Central memory CD8-positive, alpha-beta T cell (primary cell): ENCODE measurements around the gene FARP1.
A peak's percentile ranks its signal among the peaks of the same experiment; 100 is the strongest.

ENCODE experiments used
- ATAC-seq: fragments of 150-1000 bp; cut with Tn5 transposase; replicated peaks from 2 replicates; pipeline ENCODE4 v1.10.0; 2022; ENCODE audit warnings: mild to moderate bottlenecking, moderate FRiP score, moderate number of reproducible peaks; ENCODE audit not compliant: poor library complexity, severe bottlenecking; ENCODE audit errors: extremely low read depth
- DNase-seq, 2 donors: peaks; one replicate each; pipeline ENCODE4 v3.0.0; 2021; ENCODE audit warnings: low spot score in 2 of 2
- H3K27ac Mint-ChIP-seq: one replicate; pipeline ENCODE4 v1.8.0; 2022; ENCODE audit warnings: low read depth, mild to moderate bottlenecking, moderate library complexity, mixed read lengths
- H3K27me3 Mint-ChIP-seq: one replicate; pipeline ENCODE4 v1.8.0; 2022; ENCODE audit warnings: mixed read lengths
- H3K36me3 Mint-ChIP-seq: one replicate; pipeline ENCODE4 v1.8.0; 2022; ENCODE audit warnings: mild to moderate bottlenecking, moderate library complexity, mixed read lengths; ENCODE audit not compliant: insufficient read depth
- H3K4me1 Mint-ChIP-seq: one replicate; pipeline ENCODE4 v1.8.0; 2022; ENCODE audit warnings: mixed read lengths
- H3K4me3 Mint-ChIP-seq: one replicate; pipeline ENCODE4 v1.8.0; 2022; ENCODE audit warnings: mild to moderate bottlenecking, moderate library complexity, mixed read lengths
- H3K9me3 Mint-ChIP-seq: one replicate; pipeline ENCODE4 v1.8.0; 2022; ENCODE audit warnings: mixed read lengths

The FARP1 gene

DNA sequence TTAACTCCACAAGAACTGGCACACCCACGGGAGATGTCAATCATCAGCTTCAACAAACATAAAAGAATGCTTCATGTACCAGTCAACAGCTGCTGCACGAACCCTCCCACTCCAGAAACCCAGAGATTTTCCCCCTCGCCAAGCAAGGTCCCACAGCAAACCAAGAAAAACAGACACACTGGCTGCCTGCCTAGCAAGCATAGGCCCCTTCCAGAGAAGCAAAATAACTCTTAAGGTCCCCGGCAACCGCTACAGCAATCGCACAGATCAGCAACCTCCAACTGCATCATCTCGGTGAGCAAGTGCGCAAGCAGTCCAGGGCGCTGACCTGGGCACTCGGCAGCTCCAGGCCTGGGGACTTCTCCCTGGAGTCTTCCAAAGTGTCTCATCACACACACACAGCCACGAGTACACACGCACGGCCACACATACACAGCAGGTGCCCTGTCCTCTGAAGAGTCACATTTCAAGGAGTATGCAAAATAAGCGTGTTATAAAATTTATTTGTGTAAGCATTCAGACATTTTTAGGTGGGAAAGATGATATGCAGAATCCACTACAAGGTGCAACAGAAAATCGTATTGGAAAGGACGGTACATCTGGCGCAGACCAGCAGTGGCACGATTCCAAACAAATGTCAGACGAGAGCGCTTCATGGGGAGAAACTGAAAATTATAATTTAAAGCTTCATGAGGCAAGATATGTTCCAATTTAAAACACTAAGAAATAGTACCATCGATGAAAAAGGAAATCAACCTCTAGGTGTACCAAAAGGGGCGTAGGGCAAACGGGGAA lies 309.0 kb downstream of the FARP1 start:
- Mint-ChIP-seq H3K4me3 (no peak overlapping the region), H3K27me3 (no peaks in the 10 kb centered on the region), H3K27ac (peak overlapping the region; percentile 49), H3K4me1 (peaks cover 12% of the 10 kb centered on the region), H3K36me3 (peaks cover 45% of the 10 kb centered on the region), H3K9me3 (no peaks in the 10 kb centered on the region)
- ATAC-seq: no peak
- no peak for DNase-seq

DNA sequence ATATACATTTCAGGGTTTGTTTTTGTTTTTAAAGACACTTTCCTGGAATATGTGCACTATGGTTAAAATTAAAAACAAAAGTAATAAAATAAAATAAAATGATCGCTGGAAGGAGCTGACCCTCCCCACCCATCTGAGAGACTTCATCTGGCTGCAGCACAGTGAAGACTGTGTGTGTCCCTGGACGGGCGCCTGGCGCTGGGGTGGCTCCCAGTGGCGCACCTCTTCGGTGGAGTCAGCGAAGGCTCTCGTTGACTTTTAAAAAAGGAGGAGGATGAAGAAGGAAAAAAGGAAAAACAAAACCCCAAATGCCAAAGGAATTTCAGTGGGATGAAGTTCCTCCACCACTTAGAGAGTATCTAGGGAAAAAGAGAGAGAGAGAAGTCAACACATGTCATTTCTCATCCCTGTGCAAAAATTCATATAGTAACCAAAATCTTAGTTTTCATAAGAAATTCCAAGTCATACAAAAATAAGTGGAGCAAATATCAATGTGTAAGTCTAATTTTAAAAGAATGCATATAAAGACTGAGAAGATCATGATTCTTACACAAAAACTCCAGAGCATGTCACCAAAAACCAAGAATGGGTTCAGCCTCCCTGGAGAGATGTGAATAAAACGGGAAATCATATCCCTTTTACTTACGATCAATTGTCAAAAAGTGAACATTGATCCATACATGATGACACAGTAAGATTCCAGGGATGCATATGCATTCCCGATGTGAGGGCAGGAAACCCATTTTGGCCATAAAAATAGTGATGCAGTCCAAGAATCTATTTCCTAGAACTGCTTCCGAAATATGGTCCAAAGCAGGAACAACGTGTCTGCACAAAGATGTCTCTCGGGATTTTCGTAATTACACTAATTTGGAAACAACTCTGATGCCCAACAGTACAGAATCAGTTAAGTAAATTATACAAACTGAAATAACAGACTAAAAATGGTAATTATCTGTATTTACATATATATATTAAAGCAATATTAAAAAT lies 310.3 kb downstream of the FARP1 start:
- Mint-ChIP-seq H3K27me3 (no peaks in the 10 kb centered on the region), H3K27ac (no peak overlapping the region), H3K4me3 (no peak overlapping the region), H3K36me3 (peaks cover 49% of the 10 kb centered on the region), H3K4me1 (peaks cover 12% of the 10 kb centered on the region), H3K9me3 (no peaks in the 10 kb centered on the region)
- no peak for DNase-seq
- ATAC-seq: no peak

DNA sequence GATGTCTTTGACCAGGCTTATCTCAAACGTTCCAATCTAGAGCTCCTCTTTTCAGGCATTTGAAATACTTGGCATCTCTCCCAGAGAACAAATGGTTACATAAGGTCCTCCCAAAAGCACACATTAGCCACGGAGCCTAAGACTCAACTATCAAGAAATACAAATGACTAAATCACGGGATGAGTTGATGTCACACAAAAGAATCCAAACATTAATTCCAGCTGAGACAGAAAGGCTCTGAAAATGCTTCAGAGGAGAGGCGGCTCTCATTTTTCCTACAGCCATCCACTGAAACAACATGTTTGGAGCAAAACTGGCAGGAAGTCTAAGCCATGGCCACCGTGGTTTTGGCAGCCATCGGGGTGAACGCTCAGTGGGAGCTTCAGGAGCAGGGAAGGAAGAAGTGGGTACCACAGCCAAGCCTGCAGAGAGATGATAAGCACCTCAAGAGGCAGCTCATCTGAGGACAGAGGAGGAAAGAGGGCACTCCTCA lies 311.5 kb downstream of the FARP1 start:
- Mint-ChIP-seq H3K27ac (no peak overlapping the region), H3K4me1 (peaks cover 12% of the 10 kb centered on the region), H3K27me3 (no peaks in the 10 kb centered on the region), H3K36me3 (peaks cover 50% of the 10 kb centered on the region), H3K9me3 (no peaks in the 10 kb centered on the region), H3K4me3 (no peak overlapping the region)
- DNase-seq (no peak), ATAC-seq (no peak)

DNA sequence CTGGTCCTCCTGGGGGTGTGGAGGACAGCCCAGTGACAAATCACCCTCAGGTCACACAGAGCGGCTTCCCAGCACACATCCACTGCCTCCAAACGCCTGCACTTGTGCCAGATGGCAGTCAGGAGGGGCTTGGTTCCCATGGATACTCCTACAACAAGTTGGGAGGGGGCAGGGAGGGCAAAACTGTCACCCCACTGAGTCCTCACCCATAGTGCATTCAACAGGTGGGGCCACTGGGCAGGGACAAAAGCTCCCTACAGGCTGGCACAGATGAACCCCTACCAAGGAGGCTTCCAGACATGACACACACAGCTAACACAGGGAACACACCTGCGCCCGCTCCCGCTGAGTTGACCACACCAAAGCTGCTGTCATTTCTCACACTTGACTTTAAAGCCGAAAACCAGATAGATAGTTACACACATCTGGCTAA lies 313.5 kb downstream of the FARP1 start:
- Mint-ChIP-seq H3K27ac (peak overlapping the region; percentile 29), H3K4me1 (peaks cover 8% of the 10 kb centered on the region), H3K9me3 (no peaks in the 10 kb centered on the region), H3K27me3 (no peaks in the 10 kb centered on the region), H3K36me3 (peaks cover 54% of the 10 kb centered on the region), H3K4me3 (no peak overlapping the region)
- no peak for DNase-seq
- ATAC-seq: no peak

DNA sequence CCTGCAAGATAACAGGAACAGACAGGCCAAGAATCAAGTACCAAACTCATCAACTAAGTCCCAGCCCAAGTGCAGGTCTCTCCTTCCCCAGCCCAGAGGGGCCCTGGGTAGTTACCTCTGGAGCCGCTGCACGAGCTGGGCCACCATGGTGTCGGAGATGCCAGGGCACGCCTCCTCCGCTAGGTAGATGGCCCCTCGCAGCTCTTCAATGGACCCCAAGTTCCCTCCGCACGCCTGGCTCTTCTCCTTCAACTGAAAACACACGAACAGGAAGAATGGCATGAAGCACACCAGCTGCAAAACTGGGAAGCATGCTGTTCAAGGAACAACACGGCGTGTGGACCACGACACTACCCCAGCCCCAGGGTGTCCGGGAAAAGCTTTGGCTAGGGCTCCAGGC lies 314.2 kb downstream of the FARP1 start:
- DNase-seq: no peak
- H3K4me1 Mint-ChIP-seq: peaks cover 2% of the 10 kb centered on the region
- peaks cover 50% of the 10 kb centered on the region for H3K36me3 Mint-ChIP-seq
- no peak for ATAC-seq
- no peaks in the 10 kb centered on the region for H3K9me3 Mint-ChIP-seq
- no peak overlapping the region for H3K4me3 Mint-ChIP-seq
- H3K27ac Mint-ChIP-seq: peak overlapping the region; percentile 29
- H3K27me3 Mint-ChIP-seq: no peaks in the 10 kb centered on the region

DNA sequence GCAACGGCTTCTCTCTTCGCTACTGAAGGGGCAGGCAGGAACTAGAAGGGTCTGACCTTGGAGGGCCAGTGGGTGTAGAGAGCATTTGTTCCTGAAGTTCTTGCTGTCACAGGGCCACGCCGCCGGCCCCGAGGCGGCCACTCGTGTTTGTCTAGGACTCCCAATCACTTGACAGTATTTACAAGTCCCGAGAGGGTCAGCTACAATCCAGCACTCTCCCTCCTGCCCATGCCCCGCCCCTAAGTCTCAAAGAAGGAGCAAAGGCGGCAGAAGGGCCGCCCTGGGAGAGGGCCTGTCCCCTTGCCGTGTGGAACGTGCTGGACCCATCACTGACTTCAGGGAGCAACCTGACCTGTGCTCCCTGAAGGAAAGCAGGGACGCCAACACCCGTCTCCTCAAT lies 315.5 kb downstream of the FARP1 start:
- Mint-ChIP-seq H3K36me3 (peaks cover 50% of the 10 kb centered on the region), H3K4me1 (peaks cover 15% of the 10 kb centered on the region), H3K9me3 (no peaks in the 10 kb centered on the region), H3K27me3 (no peaks in the 10 kb centered on the region), H3K27ac (no peak overlapping the region), H3K4me3 (no peak overlapping the region)
- DNase-seq: no peak
- ATAC-seq: no peak

DNA sequence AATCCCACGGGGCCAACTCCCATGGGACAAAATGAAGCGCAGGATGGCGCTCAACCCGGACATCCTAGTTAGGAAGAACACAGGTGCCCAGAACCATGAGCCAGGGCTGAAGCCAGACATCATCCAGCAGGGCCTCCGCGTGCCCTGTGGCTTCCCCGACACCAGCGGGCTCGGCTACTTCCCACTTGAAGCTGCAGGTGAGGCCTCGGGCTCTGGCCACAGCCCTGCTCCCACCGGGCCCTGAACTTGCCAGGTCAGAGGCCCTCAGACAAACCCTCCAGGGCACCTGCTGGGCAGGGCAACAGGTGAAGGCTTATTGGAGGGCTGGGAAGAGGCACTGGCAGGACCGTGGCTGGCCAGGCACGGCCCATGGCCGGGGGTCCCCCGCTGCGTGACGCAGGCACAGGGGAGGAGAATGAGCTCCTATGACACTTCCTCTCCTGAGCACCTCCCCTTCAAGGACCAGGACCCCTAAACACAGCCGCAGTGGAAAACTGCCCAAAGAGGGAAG lies 316.3 kb downstream of the FARP1 start:
- no peaks in the 10 kb centered on the region for H3K9me3 Mint-ChIP-seq
- DNase-seq (no peak), ATAC-seq (no peak)
- H3K27me3 Mint-ChIP-seq: no peaks in the 10 kb centered on the region
- H3K4me3 Mint-ChIP-seq: no peak overlapping the region
- H3K27ac Mint-ChIP-seq: no peak overlapping the region
- H3K4me1 Mint-ChIP-seq: peaks cover 17% of the 10 kb centered on the region
- H3K36me3 Mint-ChIP-seq: peaks cover 54% of the 10 kb centered on the region

DNA sequence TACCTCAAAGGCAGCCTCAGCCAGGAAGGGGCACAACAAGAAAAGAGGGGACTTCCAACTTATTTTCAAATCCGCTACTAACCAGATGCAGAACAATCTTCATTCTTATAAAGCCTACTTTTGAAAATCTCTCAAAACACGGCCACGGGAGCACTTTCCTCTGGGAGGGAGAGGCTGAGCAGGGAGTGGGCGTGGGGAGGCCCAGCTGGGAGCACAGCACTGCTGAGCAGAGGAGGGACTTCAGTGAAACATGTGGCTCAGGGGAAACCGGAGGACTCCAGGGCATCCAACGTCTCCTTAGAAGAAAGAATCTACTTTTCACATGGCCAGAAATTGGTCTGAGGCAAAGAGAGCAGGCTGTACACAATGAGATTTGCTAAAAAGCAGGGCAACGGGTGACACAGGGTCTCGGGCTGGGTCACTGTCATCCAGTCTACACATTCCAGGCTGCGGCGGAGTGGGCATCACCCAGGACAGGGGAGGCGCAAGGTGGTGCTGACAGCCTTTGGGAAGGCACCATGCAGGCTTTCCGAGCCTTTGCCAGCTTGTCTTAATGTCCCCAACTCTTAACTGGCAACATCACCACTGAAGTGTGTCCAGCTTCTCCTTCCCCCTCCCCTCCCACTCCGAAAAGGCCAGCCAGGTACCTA lies 317.0 kb downstream of the FARP1 start:
- Mint-ChIP-seq H3K4me1 (peaks cover 17% of the 10 kb centered on the region), H3K4me3 (no peak overlapping the region), H3K27ac (no peak overlapping the region), H3K9me3 (no peaks in the 10 kb centered on the region), H3K36me3 (peaks cover 54% of the 10 kb centered on the region), H3K27me3 (no peaks in the 10 kb centered on the region)
- DNase-seq (no peak), ATAC-seq (no peak)

DNA sequence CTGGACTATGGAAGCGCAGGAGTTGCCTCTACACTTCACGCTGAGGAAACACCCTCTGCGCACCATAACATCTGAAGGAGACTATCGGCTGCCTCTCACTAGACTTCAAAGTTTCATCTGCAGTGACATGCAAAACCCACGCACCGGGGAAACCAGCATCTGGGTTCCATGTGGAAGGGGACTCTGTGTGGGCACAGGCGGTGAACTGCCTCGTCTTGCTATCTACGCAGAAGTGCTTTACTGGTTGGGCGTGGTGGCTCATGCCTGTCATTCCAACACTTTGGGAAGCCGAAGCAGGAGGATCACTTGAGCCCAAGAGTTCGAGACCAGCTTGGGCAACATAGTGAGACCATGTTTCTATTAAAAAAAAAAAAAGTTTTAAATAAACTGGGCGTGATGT lies 317.6 kb downstream of the FARP1 start:
- DNase-seq (no peak), ATAC-seq (no peak)
- Mint-ChIP-seq H3K27me3 (no peaks in the 10 kb centered on the region), H3K4me1 (peaks cover 17% of the 10 kb centered on the region), H3K4me3 (no peak overlapping the region), H3K27ac (peak overlapping the region; percentile 73), H3K9me3 (no peaks in the 10 kb centered on the region), H3K36me3 (peaks cover 54% of the 10 kb centered on the region)

DNA sequence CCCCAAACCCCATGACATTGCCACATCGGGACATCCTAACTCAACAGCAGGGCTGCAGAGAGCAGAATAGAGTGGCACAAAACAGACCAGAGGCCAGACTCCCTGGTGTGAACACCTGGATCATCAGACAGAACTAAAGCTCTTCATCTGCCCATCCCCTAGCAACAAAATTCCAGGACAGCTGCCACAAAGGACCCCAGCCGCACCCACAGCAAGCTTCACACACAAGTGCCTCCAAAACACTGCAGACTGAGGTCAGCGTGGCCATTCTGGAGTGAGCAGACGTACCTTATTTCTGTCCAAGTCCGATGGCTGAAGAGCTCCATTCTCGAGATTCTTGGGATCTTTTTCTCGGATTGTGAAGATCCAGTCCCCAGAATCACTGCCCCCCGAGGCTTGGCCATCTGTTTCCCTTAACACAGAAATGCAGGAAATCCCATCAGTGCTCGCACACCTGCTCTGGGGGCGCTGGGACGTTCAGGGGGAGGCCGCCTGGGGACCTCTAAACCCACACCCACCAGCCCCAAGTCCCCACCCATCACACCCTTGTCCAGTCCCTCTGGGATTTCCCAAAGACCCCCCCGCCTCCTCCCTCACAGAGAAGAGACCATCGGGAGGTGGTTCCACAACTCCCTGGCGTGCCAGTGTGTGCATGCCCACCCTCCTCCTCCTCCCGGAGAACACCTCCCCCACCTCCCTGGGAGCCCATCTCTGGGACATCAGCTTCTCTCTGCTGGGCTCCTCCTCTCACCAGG lies 318.8 kb downstream of the FARP1 start:
- ATAC-seq (no peak), DNase-seq (no peak)
- Mint-ChIP-seq H3K36me3 (peaks cover 54% of the 10 kb centered on the region), H3K27ac (peak overlapping the region; percentile 77), H3K4me3 (no peak overlapping the region), H3K4me1 (peaks cover 17% of the 10 kb centered on the region), H3K9me3 (no peaks in the 10 kb centered on the region), H3K27me3 (no peaks in the 10 kb centered on the region)

DNA sequence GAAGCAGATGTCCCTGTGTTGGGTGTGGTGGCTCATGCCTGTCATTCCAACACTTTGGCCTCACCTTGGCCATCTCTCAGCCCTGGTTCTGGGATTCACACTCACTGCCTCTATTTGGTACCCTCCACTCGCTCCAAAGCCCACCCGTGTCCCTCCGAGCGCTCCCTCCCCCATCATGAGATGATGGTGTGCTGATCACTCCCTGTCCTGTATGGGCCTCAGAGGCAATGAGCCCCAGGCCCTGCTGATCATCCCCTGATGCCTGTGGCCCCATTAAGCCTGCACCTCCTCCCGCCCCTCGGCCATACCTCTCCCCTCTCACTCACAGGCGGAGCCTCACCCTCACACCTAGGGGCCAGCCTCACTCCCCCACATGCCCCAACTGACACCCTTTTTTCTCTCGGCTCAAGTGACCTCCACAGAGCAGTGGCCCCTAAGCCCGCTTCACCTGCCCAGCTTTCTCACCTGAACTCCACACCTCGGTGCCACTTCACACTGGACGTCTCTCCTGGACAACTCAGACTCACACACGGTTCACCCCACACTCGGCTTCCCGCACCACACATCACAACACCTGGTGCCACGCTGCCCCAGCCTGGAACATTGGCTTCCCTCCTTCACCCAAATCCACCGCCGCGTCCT lies 319.5 kb downstream of the FARP1 start:
- ATAC-seq (no peak), DNase-seq (no peak)
- H3K27ac Mint-ChIP-seq: peak overlapping the region; percentile 77
- H3K4me1 Mint-ChIP-seq: peaks cover 20% of the 10 kb centered on the region
- H3K27me3 Mint-ChIP-seq: no peaks in the 10 kb centered on the region
- H3K9me3 Mint-ChIP-seq: no peaks in the 10 kb centered on the region
- peaks cover 55% of the 10 kb centered on the region for H3K36me3 Mint-ChIP-seq
- H3K4me3 Mint-ChIP-seq: no peak overlapping the region
